Bone marrow (tissue), 2 donors: ENCODE data around the gene PLEKHH2.
"Not testable (repeated sequence)": the region's sequence is repeated elsewhere in the genome, so short reads cannot be mapped to it uniquely, and the experiment has no call there.

Experiments
- DNase-seq, 2 donors: peaks; one replicate each; lab custom pipeline; 2025; lab: John Stamatoyannopoulos, UW

PLEKHH2 gene

DNA sequence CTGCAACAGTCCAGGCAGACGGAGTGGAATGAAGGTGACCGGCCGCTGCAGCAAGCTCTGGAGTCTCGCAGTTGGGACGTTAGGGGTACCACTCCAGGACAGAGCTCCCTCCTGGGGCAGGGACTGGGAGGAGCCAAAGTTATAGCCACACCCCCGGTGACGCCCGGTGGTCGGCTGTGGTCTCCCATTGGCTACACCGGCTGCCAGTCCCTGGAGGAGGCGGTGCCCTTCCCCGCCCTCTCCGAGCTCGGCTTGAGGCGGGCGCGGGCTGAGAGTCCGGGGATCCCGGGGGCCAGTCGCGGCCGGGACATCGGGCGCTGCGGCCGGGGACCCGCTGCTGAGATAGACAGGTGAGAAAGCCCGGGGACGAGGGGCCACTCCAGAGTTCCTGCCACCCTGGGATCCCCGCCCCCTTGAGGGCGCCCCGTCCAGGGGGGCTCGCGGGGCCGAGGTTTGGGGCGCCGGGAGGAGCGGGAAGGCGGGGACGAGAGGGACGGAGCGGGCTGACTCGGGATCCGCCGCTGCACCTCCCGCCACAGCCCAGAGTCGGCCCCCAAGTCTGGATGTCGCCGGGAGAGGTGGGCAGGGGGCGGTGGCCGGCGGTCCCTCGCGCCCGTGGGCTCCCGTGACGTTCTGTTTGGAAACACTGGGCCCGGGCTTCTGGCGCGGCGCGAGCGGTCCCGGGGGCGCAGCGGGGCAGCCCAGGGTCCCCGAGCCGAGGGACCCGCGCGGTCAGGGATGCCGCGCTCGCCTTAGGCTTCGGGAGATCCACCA is at the start of gene PLEKHH2:
Gene PLEKHH2 (plus strand): TSS at position 231 of the 774 bp plus-strand sequence. CDS start 7,414 bp downstream, outside the sequence.
- DNase-seq, result peak in 1 of 2 donors; percentile 36

DNA sequence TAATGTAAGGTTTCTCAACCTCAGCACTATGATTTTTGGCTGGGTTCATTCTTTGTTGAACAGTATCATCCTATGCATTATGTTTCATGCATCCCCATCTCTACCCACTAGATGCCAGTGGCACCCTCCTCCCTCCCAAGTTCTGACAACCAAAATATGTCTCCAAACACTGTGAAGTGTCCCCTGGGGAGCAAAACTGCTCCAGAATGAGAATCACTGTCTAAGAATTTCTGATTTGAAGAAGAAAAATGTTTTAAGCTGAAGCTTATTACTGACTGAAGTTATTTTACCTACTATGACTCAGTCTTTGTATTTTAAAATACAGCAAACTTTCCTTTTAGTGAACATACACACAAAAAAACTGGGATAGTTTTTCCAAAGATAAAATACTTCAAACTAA is 44.6 kb upstream of the PLEKHH2 start:
- DNase-seq, result no peak

DNA sequence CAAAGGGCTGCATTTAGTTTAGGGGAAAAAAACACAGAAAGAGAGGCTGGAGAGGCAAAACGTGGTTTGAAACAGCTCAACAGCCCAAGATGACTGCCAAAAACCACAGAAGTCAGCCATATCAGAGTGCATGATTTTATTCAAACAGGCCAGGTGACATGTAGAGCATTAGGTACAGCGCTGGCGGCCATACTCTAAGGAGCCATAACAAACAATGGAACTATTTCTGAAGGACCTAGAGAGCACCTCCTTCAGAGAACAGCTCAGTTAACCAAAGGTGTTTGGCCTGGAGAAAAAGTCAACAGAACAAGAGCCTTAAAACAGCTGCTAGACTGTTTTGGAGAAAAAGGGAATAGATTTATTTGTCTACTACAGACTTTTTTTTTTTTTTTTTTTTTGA is 43.8 kb upstream of the PLEKHH2 start:
- no peak for DNase-seq

DNA sequence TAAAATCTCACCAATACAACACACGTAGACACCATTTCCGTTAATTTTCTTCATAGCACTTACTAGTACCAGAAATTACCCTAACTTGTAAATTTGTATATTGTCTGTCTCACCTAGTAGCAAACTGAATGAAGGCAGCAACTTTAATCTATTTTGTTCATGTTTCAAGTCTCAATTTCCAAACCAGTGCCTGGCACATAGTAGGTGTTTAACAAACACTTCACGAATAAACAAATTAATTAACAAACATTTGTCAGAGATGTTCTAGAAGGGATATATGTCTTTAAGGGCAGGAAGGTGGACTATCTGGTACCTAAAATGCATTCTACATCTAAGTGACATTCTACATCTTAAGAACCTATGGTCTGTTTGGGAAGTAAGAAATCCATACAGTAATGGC is 42.2 kb upstream of the PLEKHH2 start:
- no peak for DNase-seq

DNA sequence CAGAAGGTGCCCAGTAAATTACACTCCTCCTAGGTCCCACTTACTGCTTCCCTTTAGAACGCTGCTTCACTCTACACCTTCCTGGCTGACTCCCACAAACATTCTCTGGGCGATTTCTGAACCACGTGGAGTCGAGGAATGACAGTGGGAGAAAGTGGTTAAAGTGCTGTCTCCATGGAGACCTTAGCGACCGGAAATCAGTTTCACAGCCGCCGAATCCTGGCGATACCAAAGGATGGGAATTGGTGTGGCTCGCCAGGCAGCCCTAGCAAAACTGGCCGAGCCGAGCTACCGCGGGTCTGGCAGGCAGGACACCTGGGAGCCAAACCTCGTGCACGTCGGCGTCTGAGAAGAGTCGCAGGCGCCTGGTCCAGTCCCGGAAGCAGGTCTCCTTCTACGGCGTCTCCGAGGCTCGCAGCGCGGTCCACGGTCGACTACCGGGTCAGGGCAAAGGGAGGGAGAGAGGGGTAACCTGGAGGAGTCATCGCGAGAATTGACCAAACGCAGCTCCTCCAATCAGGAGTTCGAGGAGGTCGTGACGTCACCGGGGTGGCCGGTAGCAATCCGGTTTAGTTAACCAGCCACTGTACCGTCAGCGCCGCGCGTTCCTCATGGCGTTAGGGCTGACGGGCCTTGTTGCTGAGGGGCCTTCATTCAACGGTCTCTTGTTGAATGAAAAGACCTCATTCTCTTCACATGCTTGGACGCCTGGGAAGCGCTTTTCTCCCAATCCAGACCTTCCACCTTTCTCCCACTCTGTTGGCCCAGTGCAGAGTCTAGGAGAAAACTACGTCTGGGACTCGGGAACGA is 41.3 kb upstream of the PLEKHH2 start, which contains the start of gene THADA:
Gene THADA (minus strand): TSS at position 436 of the 810 bp plus-strand sequence. CDS start 3,646 bp downstream, outside the sequence.
- DNase-seq, result peak; percentile 90 to 94

DNA sequence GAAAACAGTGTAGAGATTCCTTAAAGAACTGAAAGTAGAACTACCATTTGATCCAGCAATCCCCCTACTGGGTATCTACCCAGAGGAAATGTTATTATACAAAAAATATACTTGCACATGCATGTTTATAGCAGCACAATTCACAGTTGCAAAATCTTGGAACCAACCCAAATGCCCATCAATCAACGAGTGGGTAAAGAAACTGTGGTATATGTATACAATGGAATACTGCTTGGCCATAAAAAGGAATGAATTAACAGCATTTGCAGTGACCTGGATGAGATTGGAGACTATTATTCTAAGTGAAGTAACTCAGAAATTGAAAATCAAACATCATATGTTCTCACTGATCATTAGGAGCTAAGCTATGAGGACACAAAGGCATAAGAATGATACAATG is 36.5 kb upstream of the PLEKHH2 start:
- not testable (repeated sequence) for DNase-seq

DNA sequence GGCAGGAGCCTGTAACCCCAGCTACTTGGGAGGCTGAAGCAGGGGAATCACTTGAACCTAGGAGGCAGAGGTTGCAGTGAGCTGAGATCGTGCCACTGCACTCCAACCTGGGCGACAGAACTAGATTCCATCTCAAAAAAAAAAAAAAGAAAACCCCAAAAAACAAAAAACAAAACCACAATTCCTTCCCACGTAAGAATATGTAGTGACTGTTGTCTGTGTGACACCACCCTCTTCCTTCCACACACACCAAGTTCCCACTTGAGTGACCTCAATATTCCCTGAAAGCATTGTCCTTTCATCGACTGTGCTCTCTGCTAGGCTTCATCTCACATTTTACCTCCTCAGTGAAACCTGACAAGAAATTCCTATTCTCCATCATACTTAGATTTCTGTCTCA is 32.4 kb upstream of the PLEKHH2 start:
- no peak for DNase-seq

DNA sequence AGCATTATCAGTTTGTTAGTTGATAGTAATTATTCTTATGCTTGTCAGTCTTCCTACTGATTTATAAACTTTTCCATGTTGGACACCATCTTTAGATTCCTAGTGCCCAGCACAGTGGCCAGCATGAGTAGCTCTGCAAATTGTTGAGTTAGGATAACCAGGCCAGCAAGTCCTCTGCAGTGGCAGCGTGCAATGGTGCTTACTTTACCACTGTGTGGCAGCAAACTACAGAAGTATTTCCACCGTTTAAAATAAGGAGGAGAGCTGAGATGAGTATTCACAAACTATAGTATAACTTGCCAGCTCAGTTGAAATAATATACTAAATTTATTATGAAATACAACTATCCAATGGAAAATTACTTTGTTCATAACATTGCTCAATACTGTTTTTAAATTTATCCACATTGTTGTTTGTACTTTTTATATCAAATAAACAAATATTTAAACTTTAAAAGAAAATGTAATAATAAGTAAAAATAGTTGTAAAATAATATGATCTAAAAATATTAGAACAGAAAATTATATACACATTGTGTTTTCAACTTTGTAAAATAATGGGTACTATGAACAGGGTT is 31.9 kb upstream of the PLEKHH2 start:
- peak in 1 of 2 donors; percentile 23 for DNase-seq

DNA sequence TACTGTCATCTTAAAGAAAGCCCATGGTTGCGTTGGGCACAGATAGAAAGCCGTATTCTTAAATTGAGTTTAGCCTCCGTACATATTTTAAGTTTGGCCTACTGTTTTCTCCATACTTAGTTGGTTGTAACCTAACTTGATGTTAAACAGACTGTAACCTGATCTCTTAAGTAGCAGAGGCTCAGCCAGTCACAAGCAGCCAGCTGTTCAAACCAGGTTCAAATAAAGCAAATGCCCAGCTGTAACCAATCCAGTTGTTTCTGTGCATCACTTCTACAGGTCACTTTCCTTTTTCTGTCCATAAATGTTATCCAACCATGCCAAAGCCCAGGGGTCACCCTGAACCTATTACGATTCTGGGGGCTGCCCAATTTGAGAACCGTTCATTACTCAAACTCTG is 31.2 kb upstream of the PLEKHH2 start:
- no peak for DNase-seq

DNA sequence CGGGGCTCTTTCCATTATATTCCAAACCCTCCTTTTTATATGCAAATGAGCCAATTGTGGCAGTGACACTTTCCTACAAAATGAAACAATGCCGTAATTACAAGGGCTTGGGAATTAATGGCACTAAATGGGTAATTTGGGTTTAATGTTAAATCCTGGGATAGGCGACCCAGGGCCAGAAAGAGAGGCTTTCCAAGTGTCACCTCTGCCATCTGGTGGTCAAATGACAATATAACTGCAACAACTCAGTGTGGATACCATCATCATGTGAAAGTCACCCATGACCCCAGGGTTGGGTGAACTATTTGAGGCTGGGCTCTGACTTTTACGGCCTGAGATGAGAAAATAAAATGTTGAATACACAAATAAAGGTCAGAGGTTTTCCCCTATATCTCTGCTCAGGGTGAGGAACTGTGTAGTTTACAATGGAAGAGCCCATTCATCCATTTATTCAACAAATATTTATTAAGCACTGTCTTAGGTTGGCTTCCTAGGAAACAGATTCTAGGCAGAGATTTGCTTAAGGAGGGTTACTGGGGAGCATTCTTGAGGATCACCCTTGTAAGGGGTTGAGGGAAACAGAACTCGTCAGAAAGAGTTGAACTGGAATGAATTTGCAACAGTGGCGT is 27.7 kb upstream of the PLEKHH2 start:
- DNase-seq, result peak in 1 of 2 donors; percentile 37

DNA sequence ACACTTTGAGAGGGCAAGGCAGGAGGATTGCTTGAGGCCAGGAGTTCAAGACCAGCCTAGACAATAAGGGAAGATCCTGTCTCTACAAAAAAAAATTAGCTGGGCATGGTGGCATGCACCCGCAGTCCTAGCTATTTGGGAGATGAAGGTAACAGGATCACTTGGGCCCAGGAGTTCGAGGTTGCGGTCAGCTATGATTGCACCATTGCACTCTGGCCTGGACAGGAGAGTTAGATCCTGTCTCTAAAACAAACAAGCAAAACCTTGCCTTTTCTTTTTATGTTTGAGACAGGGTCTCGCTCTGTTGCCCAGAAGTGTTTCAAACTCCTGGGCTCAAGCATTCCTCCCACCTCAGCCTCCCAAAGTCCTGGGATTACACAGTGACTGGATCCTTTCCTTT is 26.7 kb upstream of the PLEKHH2 start:
- DNase-seq, result no peak

DNA sequence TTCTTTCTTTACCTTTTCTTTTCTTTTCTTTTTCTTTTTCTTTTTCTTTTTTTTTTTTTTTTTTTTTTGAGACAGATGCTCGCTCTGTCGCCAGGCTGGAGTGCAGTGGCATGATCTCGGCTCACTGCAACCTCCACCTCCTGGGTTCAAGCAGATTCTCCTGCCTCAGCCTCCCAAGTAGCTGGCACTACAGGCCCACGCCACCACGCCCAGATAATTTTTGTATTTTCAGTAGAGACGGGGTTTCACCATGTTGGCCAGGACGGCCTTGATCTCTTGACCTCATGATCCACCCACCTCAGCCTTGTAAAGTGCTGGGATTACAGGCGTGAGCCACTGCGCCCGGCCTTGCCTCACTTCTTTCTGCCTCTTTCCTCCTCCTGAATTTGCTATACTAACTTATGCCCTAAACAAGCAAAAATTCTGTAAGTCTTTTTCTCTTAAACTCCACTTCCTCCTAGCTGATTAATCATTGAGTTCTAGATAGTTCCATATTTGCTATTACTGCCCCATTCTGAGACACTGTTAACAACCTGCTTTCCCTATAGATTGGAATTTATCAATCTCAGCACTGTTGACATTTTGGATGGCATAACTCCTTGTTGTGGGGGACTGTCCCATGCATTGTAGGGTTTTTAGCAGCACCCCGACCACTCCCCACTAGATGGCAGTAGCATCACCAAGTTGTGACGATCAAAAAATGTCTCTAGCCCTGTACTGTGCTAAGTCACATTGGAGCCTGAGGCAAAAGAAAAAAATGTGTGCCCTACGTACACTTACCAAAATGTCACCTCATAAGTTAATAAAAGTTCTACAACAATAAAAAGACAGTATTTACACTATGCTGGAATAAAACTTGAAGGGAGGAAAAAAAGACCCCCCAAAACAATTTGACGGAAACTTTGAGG is 24.8 kb upstream of the PLEKHH2 start:
- peak in 1 of 2 donors; percentile 72 for DNase-seq

DNA sequence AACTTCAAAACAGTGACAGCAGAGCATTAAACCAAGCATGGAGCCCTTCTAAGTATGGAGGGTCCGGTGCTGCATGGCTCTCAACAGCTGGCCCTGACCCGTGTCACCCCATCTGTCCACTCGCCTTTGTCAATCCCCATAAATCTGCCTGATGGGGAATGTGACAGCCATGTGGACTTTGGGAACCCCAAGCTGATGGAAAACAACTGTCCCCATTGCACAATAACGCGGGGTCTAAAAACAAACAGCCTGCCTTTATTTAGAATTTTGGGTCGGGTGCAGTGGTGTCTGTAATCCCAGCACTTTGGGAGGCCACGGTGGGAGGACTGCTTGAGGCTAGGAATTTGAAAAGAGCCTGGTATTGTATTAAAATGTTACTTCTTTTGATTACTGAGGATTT is 24.1 kb upstream of the PLEKHH2 start:
- no peak for DNase-seq

DNA sequence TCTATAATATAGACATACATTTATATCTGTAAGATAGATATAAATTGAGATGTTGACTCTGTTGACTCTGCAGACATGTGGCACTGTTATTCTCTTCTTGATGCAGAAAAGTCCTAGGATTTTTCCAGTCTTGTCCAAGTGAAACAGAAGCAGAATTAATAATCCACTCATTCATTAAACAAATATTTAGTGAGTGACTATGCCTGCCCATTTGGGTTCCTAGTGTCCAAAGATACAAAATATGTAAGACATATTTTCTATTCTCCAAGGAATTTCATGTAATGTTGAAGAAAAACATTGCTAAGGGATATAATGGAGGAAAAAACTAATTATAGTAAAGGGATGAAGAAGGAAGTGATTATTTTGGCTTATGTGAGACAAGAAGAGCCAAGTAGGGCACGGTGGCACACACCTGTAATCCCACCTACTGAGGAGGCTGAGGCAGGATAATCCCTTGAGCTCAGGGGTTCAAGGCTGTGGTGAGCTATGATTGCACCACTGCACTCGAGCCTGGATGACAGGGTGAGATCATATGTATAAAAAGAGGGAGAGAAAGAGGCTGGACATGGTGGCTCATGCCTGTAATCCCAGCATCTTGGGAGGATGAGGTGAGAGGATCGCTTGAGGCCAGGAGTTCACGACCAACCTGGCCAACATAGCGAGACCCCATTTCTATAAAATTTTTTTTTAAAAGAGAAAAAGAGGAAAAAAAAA is 19.9 kb upstream of the PLEKHH2 start:
- no peak for DNase-seq

DNA sequence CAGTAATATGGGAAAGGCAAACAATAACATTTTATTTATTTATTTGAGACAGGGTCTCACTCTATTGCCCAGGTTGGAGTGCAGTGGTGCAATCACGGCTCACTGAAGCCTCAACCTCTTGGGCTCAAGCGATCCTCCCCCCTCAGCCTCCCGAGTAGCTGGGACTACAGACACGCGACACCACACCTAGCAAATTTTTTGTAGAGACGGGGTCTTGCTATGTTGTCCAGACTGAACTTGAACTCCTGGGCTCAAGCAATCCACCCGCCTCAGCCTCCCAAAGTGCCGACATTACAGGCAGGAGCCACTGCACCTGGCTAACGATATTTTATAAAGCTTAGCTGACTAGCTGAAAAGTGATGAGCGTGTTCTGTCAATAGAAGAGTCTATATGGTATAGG is 17.5 kb upstream of the PLEKHH2 start:
- DNase-seq, result no peak

DNA sequence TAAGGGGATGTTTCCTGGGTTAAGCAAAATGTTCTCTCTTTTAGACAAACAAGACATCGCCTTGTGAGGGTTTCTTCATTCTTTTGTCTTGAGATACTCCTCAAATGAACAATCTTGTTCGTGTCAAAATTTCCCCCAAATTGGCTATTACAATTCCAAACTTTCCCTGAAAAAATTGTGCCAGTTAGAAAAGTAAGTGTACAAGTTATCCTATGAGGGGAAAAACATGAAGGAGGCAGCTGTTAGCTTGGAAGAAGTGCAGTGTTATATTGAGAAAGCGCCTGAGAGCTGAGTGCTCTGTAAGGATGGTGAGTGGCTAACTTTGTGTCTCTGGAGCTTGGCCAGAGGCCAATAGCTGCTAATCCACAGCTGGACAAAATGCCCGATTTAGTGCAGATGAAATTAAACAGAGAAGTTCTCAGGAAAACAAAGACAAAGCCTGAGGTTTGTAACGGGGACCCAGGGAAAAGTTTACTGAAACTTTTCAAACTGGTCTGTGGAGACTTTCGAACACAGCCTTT is 14.1 kb upstream of the PLEKHH2 start:
- DNase-seq, result no peak

DNA sequence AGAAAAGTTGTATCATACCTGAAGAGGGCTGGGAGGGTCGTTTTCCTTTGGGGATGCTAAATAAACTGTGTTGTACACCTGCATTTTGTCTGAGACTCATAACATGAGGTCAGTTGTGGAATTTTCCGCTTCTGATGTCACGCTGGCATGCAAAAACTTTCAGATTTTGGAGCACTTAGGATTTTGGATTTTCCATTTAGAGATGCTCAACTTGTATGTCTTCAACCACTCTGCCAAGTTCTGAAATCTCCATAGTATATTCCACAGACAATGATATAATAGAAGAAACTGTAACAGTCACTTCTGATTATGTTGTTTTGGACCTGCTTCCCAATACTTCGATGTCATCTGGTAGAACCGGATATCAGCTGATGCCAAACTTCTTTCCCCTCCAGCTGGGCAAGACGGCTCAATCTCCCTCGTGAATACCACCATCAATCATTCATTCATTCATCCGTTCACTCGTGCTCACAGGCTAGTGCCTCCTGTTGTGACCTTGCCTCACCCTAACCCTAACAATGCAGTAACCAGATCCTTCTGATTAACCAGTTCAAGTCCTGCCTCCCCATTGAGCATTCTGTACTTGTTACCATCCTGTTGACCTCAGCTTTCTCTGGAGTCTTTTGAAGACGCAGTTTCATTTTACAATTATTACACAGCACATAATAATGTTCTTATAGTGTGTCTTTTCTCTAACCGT is 5.3 kb upstream of the PLEKHH2 start:
- no peak for DNase-seq

DNA sequence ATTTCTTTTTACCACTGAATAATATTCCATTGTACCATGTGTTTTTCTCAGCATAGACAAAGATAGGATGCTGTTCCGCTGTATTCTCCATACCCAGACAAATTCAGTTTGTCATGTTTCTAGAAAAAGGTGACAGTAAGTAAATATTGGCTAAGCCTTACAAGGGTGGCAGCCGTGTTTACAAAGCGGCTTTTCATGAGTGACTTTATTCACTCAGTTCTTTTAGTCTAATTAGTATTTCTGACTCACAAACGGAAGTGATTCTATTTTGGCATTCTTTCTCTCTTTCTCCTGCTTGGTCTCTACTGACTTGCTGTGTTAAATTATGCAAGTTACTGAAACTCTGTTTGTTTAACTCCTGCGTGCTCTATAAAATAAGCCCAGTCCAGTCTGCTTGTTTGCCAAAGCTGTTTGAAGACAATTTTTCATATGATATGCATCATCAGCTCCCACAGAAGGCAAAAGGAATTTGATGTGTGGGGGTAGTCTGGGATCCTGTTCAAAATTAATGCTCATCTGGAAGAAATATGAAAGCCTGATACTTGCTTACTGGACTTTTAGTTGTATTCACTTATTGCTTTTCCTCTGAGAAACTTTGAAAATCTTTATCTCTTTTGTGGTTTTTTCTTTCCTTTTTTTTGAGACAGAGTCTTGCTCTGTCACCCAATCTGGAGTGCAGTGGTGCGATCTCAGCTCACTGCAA is 2.3 kb upstream of the PLEKHH2 start:
- DNase-seq, result no peak

DNA sequence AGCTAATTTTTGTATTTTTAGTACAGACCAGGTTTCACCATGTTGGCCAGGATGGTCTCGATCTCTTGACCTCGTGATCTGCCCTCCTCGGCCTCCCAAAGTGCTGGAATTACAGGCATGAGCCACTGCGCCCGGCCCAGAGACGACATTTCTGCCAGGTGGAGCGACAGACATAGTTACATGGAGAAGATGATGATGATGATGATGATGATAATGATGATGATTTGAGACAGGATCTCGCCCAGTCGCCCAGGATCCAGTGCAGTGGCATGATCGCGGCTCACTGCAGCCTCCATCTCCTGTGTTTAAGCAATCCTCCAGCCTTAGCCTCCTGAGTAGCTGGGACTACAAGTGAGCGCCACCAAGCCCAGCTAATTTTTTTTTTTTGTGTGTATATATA is 907 bp upstream of the PLEKHH2 start:
- DNase-seq, result not testable (repeated sequence)
